Gastroesophageal sphincter (tissue), 4 donors: ENCODE results near the gene DUSP6. TPM values are rescaled to one million over a fixed set of nuclear protein-coding genes. Genes with fewer than 3 reads are reported as not detected.

Source experiments
- ATAC-seq: fragments of 150-250 bp; one replicate; pipeline ENCODE4 v1.9.1; 2016; ENCODE audit warnings: mild to moderate bottlenecking, moderate library complexity
- H3K27ac ChIP-seq, 4 donors: fragments of 200-600 bp; sonication (generic) in 3 of 4; 1 replicate in 3 of 4; 2 replicates in 1 of 4; pipeline ENCODE4 v1.5.1; 2016 to 2019
- H3K27me3 ChIP-seq: fragments of 200-600 bp; sonication (generic); one replicate; pipeline ENCODE4 v1.5.1; 2019
- H3K36me3 ChIP-seq, 2 donors: fragments of 200-600 bp; sonication (generic); one replicate each; pipeline ENCODE4 v1.5.1; 2019; ENCODE audit warnings: control low read depth in 1 of 2
- H3K4me1 ChIP-seq, 3 donors: fragments of 200-600 bp; sonication (generic); 1 replicate in 2 of 3; 2 replicates in 1 of 3; pipeline ENCODE4 v1.5.1; 2016 to 2019; ENCODE audit warnings: control low read depth in 2 of 3
- H3K4me3 ChIP-seq, 2 donors: fragments of 200-600 bp; sonication (generic); one replicate each; pipeline ENCODE4 v1.5.1; 2019; ENCODE audit warnings: mild to moderate bottlenecking in 1 of 2, moderate library complexity in 1 of 2
- H3K9me3 ChIP-seq, 3 donors: fragments of 200-600 bp; sonication (generic); one replicate each; pipeline ENCODE4 v1.5.1; 2017 to 2019; ENCODE audit warnings: control low read depth in 2 of 3
- EP300 ChIP-seq: sonication (generic); formaldehyde crosslinking; IDR thresholded peaks from one replicate; pipeline ENCODE4 v1.6.1; 2017; ENCODE audit warnings: antibody characterized with exemption, mild to moderate bottlenecking
- POLR2A ChIP-seq, 2 donors: fragments of 450-650 bp; IDR thresholded peaks; one replicate each; pipeline ENCODE4 v1.6.1; 2017; ENCODE audit warnings: antibody characterized with exemption in 2 of 2, mild to moderate bottlenecking in 2 of 2, moderate library complexity in 1 of 2
- POLR2AphosphoS5 ChIP-seq: sonication (generic); formaldehyde crosslinking; IDR thresholded peaks from one replicate; pipeline ENCODE4 v1.6.1; 2017; ENCODE audit warnings: antibody characterized with exemption
- WGBS, 2 donors: methylation state at CpG; one replicate each; pipeline ENCODE4 v1.1.5; 2018; ENCODE audit warnings: low coverage in 1 of 2; 5-methylcytosine and 5-hydroxymethylcytosine counted together
- total RNA-seq, 4 donors: library from RNA; depleted of rRNA; stranded (reverse); fragments of >200 nt; gene quantifications; one replicate each; pipeline ENCODE4 v1.1.0, GENCODE V29; 2016
- TF ChIP-seq, protein P1 (sequence below), 4 experiments: fragments of 200-600 bp in 2 of 4; fragments of 450-650 bp in 2 of 4; sonication (generic) in 1 of 4; IDR thresholded peaks; one replicate each; pipeline ENCODE4 v1.5.1; 2017 to 2019; ENCODE audit warnings: antibody characterized with exemption in 4 of 4, mild to moderate bottlenecking in 2 of 4, moderate library complexity in 2 of 4

Gene DUSP6
- total RNA-seq, 4 donors from 2014 or later = 52.8 to 73.8 (median 58.5) TPM

DNA sequence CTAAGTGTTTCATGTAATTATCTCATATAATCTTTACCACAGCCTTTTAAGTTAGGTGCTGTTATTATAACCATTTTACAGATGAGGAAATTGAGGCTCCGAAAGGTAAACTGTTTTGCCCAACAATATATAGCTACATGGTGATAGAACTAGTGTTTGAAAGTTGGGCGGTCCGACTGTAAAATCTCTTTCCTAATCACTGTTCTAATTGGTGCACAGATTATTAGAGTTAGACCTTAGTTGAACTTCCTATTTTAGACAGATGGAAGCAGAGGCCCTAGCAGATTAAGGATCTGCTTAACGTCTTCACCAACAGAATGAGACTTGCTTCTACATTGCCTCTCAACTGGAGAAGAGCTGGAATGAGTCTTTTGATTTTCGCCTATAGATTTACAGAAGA lies 30.0 kb upstream of the DUSP6 start:
- no peaks in the 10 kb centered on the region for H3K9me3 ChIP-seq
- WGBS, 2 donors = 79 to 89% methylated on average over 3 to 5 of the region's 5 CpGs
- H3K27me3 ChIP-seq = no peaks in the 10 kb centered on the region
- H3K4me1 ChIP-seq = peaks cover 4 to 45% (median 15%) of the 10 kb centered on the region in 3 donors
- H3K4me3 ChIP-seq = no peak overlapping the region
- H3K27ac ChIP-seq = peak overlapping the region in 2 of 4 donors; percentile 17 to 79
- no peak for ATAC-seq
- TF ChIP-seq POLR2AphosphoS5 (no peak), EP300 (no peak), POLR2A (IDR thresholded peaks at IDR 0.05) (no peak)
- TF ChIP-seq, protein P1, sequence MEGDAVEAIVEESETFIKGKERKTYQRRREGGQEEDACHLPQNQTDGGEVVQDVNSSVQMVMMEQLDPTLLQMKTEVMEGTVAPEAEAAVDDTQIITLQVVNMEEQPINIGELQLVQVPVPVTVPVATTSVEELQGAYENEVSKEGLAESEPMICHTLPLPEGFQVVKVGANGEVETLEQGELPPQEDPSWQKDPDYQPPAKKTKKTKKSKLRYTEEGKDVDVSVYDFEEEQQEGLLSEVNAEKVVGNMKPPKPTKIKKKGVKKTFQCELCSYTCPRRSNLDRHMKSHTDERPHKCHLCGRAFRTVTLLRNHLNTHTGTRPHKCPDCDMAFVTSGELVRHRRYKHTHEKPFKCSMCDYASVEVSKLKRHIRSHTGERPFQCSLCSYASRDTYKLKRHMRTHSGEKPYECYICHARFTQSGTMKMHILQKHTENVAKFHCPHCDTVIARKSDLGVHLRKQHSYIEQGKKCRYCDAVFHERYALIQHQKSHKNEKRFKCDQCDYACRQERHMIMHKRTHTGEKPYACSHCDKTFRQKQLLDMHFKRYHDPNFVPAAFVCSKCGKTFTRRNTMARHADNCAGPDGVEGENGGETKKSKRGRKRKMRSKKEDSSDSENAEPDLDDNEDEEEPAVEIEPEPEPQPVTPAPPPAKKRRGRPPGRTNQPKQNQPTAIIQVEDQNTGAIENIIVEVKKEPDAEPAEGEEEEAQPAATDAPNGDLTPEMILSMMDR (IDR thresholded peaks at IDR 0.05) = no peak
- H3K36me3 ChIP-seq = no peaks in the 10 kb centered on the region

DNA sequence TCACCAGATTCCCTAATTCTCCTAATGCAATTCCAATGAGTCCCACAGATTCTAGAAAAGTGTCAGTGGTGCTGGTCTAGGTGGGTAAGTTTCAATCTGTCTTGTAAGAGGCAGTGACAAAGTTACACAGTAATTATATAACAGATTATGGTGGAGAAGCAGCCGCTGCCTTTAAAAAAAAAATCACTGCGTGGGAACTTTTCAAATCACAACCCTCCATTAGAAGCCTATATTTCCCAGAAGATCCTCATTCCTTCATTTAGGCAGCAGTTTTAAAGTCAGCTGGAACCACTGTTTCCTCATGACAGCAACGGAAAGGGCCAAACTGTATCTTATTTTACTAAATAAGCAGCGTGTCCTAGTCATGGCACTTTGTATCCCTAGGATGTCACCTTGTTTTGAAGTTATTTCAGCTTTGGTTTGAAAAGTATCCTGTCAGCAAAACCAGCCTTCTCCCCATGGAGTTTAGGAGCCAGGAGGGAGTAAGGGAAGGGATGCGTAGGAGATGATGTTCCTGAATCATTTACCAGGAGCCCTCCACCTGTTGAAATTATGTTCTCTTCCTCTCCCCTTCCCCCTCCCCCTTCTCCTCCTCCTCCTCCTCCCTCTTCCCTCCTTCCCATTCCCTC lies 27.7 kb upstream of the DUSP6 start:
- Histone ChIP-seq H3K27ac (no peak overlapping the region), H3K36me3 (peaks cover 0 to 5% of the 10 kb centered on the region in 2 donors), H3K9me3 (no peaks in the 10 kb centered on the region), H3K4me1 (peaks cover 4 to 29% (median 12%) of the 10 kb centered on the region in 3 donors), H3K27me3 (no peaks in the 10 kb centered on the region), H3K4me3 (no peak overlapping the region)
- TF ChIP-seq, protein P1 (IDR thresholded peaks at IDR 0.05) = no peak
- no peak for TF ChIP-seq POLR2AphosphoS5
- TF ChIP-seq POLR2A (IDR thresholded peaks at IDR 0.05) = no peak
- TF ChIP-seq EP300 = no peak
- no peak for ATAC-seq
- 74 to 90% methylated on average over 5 of the region's 5 CpGs for WGBS, 2 donors

DNA sequence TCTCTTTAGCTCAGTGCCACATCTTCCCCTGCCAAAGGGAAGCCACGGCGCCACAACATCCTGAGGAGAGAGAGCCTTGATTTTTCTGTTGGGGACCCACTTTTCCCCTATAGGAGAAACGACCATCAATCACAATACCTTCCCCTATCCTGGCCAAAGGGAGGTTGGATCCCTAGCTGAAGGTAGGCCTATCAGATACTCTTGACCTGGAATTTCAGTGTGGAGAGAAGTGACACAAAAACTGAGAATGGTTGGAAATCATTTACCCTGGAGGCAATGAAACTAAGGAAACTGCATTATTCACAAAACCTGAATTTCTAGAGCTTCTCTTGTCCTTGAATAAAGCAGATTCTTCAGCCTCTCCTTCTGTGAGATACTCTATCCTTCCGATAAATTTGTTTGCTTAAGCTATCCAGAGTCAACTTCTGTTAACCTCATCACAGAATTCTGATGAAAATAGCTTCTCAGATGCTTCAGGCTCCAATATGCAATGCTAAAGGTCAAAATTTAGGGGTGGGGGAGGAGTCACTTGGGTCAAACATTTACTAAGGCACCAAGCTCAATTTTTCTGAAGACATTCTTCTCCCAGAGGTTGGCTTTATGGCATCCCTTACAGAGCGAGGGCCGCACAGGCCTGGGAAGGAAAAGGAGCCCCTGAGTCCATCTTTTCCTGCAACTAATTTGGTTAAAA lies 27.0 kb upstream of the DUSP6 start:
- H3K27me3 ChIP-seq = no peaks in the 10 kb centered on the region
- no peaks in the 10 kb centered on the region for H3K9me3 ChIP-seq
- no peak overlapping the region for H3K4me3 ChIP-seq
- WGBS, 2 donors = 86 to 92% methylated on average over 5 of the region's 6 CpGs
- ATAC-seq = no peak
- H3K27ac ChIP-seq = no peak overlapping the region
- no peak for TF ChIP-seq EP300
- TF ChIP-seq, protein P1 (IDR thresholded peaks at IDR 0.05) = no peak
- TF ChIP-seq POLR2A (IDR thresholded peaks at IDR 0.05) = no peak
- TF ChIP-seq POLR2AphosphoS5 = no peak
- H3K4me1 ChIP-seq = peaks cover 3 to 29% (median 10%) of the 10 kb centered on the region in 3 donors
- peaks cover 0 to 5% of the 10 kb centered on the region in 2 donors for H3K36me3 ChIP-seq

DNA sequence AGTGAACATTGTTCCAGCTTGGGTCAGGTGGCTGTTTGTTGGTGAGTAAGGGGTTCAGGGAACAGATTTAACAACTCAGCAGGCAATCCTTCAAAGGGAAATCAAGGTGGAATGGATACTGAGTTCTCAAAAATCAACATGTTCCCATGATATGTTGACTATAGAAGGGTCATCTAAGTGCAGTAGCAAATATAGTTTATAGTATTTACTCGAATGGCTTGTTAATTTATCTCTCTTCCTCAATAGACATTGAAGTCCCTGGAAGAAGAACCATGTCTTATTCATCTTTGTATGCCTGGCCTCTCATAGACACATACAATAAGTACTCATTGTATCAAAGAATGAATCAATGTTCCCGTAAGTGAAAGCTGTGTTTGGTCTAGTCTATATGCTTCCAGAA lies 24.5 kb upstream of the DUSP6 start:
- TF ChIP-seq, protein P1 (IDR thresholded peaks at IDR 0.05) = no peak
- no peak for TF ChIP-seq POLR2AphosphoS5
- TF ChIP-seq EP300 = no peak
- TF ChIP-seq POLR2A (IDR thresholded peaks at IDR 0.05) = no peak
- H3K4me3 ChIP-seq = no peak overlapping the region
- H3K4me1 ChIP-seq = peaks cover 6 to 26% (median 14%) of the 10 kb centered on the region in 3 donors
- no peaks in the 10 kb centered on the region for H3K9me3 ChIP-seq
- H3K27me3 ChIP-seq = no peaks in the 10 kb centered on the region
- peaks cover 0 to 5% of the 10 kb centered on the region in 2 donors for H3K36me3 ChIP-seq
- H3K27ac ChIP-seq = no peak overlapping the region
- no peak for ATAC-seq
- WGBS, 2 donors = 83 to 92% methylated on average over 2 of the region's 2 CpGs

DNA sequence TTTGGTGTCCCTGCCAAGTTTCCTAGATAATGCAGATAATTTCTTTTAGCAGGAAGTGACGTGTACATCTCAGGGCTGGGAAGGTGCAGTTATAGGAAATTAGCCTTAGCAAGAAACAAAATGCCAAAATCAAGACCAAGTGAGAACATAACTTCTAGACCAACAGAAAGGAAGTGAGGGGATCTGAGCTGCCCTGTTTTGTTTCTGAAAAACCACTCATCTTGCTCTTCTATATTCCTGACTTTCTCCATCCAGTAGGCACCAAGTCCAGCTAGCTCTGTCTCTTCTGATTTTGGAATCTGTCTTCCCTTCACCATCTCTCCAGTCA lies 23.9 kb upstream of the DUSP6 start:
- TF ChIP-seq POLR2AphosphoS5 (no peak), EP300 (no peak), POLR2A (IDR thresholded peaks at IDR 0.05) (no peak)
- TF ChIP-seq, protein P1 (IDR thresholded peaks at IDR 0.05) = no peak
- H3K27ac ChIP-seq = no peak overlapping the region
- H3K27me3 ChIP-seq = no peaks in the 10 kb centered on the region
- ATAC-seq = no peak
- H3K9me3 ChIP-seq = no peaks in the 10 kb centered on the region
- H3K4me3 ChIP-seq = no peak overlapping the region
- WGBS, 2 donors = 73% methylated on average over 1 of the region's 1 CpG; no CpG with 5 or more reads in 1 of the 2 donors
- H3K4me1 ChIP-seq = peaks cover 6 to 27% (median 14%) of the 10 kb centered on the region in 3 donors
- peaks cover 0 to 5% of the 10 kb centered on the region in 2 donors for H3K36me3 ChIP-seq
